SKM-1 (cell line): ENCODE measurements around the gene AMN.
"Not testable (repeated sequence)": the region's sequence is repeated elsewhere in the genome, so short reads cannot be mapped to it uniquely, and the experiment has no call there.

Experiments
- DNase-seq: peaks from one replicate; lab custom pipeline; 2025; ENCODE audit not compliant: unreplicated experiment; lab: John Stamatoyannopoulos, UW

AMN gene

GRCh38 chr14:102922490-102923200 is at the start of gene AMN:
AMN (plus strand) TSS chr14:102922663; CDS start chr14:102922689, 26 bp downstream.
- DNase-seq, result no peak

- no peak for DNase-seq
These were observed 49.3 kb upstream of the AMN start for GRCh38 chr14:102873131-102873530.

- DNase-seq, result no peak
These were observed 48.9 kb upstream of the AMN start for GRCh38 chr14:102873546-102874061.

GRCh38 chr14:102875652-102876051 is 46.8 kb upstream of the AMN start:
- DNase-seq, result no peak

- not testable (repeated sequence) for DNase-seq
These were observed 45.0 kb upstream of the AMN start for GRCh38 chr14:102877511-102877910.

GRCh38 chr14:102878174-102878969 is 44.1 kb upstream of the AMN start:
- DNase-seq, result no peak

GRCh38 chr14:102878970-102879460 is 43.4 kb upstream of the AMN start:
- no peak for DNase-seq

GRCh38 chr14:102882226-102882906 is 40.1 kb upstream of the AMN start:
- no peak for DNase-seq

- no peak for DNase-seq
These were observed 39.3 kb upstream of the AMN start for GRCh38 chr14:102883089-102883541.

- no peak for DNase-seq
These were observed 38.9 kb upstream of the AMN start for GRCh38 chr14:102883554-102883953.

- no peak for DNase-seq
These were observed 36.6 kb upstream of the AMN start for GRCh38 chr14:102885737-102886447.

- no peak for DNase-seq
These were observed 33.7 kb upstream of the AMN start for GRCh38 chr14:102888748-102889147.

- DNase-seq, result no peak
These were observed 32.8 kb upstream of the AMN start for GRCh38 chr14:102889615-102890014.

- no peak for DNase-seq
These were observed 31.4 kb upstream of the AMN start for GRCh38 chr14:102891111-102891510.

GRCh38 chr14:102891556-102891955 is 30.9 kb upstream of the AMN start:
- DNase-seq, result no peak

- DNase-seq, result no peak
These were observed 29.8 kb upstream of the AMN start for GRCh38 chr14:102892651-102893050.

GRCh38 chr14:102893452-102893851 is 29.0 kb upstream of the AMN start:
- no peak for DNase-seq

GRCh38 chr14:102896735-102897134 is 25.7 kb upstream of the AMN start:
- not testable (repeated sequence) for DNase-seq

GRCh38 chr14:102897299-102898027 is 25.0 kb upstream of the AMN start:
- DNase-seq, result no peak

GRCh38 chr14:102898298-102898697 is 24.2 kb upstream of the AMN start:
- DNase-seq, result no peak
